Amniotic stem cell (primary cell): Measurements from ENCODE around the gene GIPC3.

ENCODE experiments used
- DNase-seq: peaks from one replicate; lab custom pipeline; 2025; lab: John Stamatoyannopoulos, UW

The GIPC3 gene

GRCh38 chr19:3605361-3605760 lies 20.1 kb downstream of the GIPC3 start:
- no peak for DNase-seq

GRCh38 chr19:3605770-3606169 lies 20.5 kb downstream of the GIPC3 start:
- DNase-seq = no peak

- DNase-seq = no peak
Measured at GRCh38 chr19:3606174-3606689, 21.0 kb downstream of the GIPC3 start.

GRCh38 chr19:3606690-3607289 lies 21.5 kb downstream of the GIPC3 start, which contains the start of gene TBXA2R:
Gene TBXA2R (minus strand): TSS chr19:3606875. CDS start chr19:3600634, 6,241 bp downstream.
- DNase-seq = peak; percentile 24

GRCh38 chr19:3607303-3608078 lies 22.2 kb downstream of the GIPC3 start:
- DNase-seq = no peak

GRCh38 chr19:3608079-3608641 lies 22.9 kb downstream of the GIPC3 start:
- no peak for DNase-seq

GRCh38 chr19:3608750-3609322 lies 23.6 kb downstream of the GIPC3 start:
- no peak for DNase-seq

GRCh38 chr19:3609779-3610719 lies 24.8 kb downstream of the GIPC3 start:
- no peak for DNase-seq

- no peak for DNase-seq
Measured at GRCh38 chr19:3610745-3611717, 25.8 kb downstream of the GIPC3 start.

- no peak for DNase-seq
Measured at GRCh38 chr19:3611841-3612240, 26.6 kb downstream of the GIPC3 start.

GRCh38 chr19:3612330-3612729 lies 27.1 kb downstream of the GIPC3 start:
- DNase-seq = no peak

GRCh38 chr19:3612901-3613741 lies 27.8 kb downstream of the GIPC3 start:
- DNase-seq = no peak

GRCh38 chr19:3613818-3614661 lies 28.8 kb downstream of the GIPC3 start:
- no peak for DNase-seq

- DNase-seq = no peak
Measured at GRCh38 chr19:3614858-3615505, 29.7 kb downstream of the GIPC3 start.

- DNase-seq = no peak
Measured at GRCh38 chr19:3615524-3616135, 30.4 kb downstream of the GIPC3 start.

- DNase-seq = no peak
Measured at GRCh38 chr19:3617463-3617862, 32.2 kb downstream of the GIPC3 start.

GRCh38 chr19:3618144-3618810 lies 33.0 kb downstream of the GIPC3 start:
- DNase-seq = no peak
